Kidney epithelial cell (primary cell): ENCODE measurements around the gene SORCS3. TPM values are rescaled to one million over a fixed set of nuclear protein-coding genes. Genes with fewer than 3 reads are reported as not detected.

Experiments
- DNase-seq: peaks from one replicate; pipeline ENCODE4 v3.0.0-alpha.2; 2010; ENCODE audit warnings: low read depth
- H3K27me3 ChIP-seq: 2 replicates; pipeline ENCODE4 v1.6.0; 2011; ENCODE audit warnings: low read length; ENCODE audit not compliant: control insufficient read depth, insufficient read depth
- H3K36me3 ChIP-seq: 2 replicates; pipeline ENCODE4 v1.5.1; 2011; ENCODE audit warnings: low read length; ENCODE audit not compliant: control insufficient read depth, insufficient read depth
- H3K4me3 ChIP-seq: 2 replicates; pipeline ENCODE4 v1.5.1; 2011; ENCODE audit warnings: low read depth, mild to moderate bottlenecking, control low read depth, low read length
- CTCF ChIP-seq: IDR thresholded peaks from 2 replicates; pipeline ENCODE4 v1.5.1; 2011; ENCODE audit warnings: mild to moderate bottlenecking, moderate library complexity, low read length, control low read depth, inconsistent platforms; ENCODE audit not compliant: insufficient read depth, poor library complexity, severe bottlenecking
- total RNA-seq: library from RNA; depleted of rRNA; stranded (reverse); fragments of >200 nt; gene quantifications from 2 replicates; pipeline ENCODE4 v1.2.3, GENCODE V29; 2015

Gene SORCS3
- total RNA-seq, 1 donor from 2014 or later: 0.96 TPM

DNA sequence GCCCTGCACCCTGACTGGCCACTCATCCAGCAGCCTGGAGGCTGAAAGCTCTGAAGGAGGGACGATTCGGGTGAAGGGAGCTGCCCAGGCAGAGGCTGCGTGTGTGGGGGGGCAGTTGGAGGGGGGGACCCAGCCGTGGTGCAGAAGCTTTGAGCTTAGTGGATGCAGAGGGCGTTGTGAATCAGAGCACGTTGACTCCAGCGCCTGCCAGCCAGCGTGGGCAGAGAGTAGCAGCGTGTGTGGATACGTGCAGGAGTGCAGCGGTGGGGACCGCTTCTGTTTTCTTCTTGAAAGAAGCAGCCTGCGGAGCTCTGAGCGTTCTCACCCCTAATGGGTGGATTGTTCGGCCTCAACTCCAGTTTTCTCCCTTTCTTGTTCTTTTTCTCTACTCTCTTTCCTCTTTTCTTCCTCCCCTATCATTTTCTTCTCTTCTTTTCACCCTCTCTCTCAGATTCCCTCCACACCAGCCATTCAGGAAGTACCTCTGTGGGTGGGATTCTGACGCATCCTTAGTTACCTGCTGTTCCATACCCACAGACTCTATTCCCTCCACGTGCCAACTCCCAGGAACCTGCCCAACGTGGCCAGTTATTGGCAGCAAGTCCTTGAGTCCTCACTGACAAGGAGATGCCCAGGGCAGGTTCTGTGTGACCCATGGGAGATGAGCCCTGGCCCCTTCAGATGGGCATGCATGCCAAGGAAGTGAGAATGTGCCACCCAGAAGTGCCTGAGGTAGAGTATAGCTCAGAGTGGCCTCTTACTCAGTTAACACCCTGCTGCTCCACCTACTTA is 47.4 kb downstream of the SORCS3 start:
- no peak for DNase-seq
- Histone ChIP-seq H3K4me3 (no peak overlapping the region), H3K27me3 (no peaks in the 10 kb centered on the region), H3K36me3 (no peaks in the 10 kb centered on the region)
- TF ChIP-seq CTCF: no peak

GRCh38 chr10:104689105-104689504 is 48.0 kb downstream of the SORCS3 start:
- no peak for TF ChIP-seq CTCF
- no peak for DNase-seq
- no peaks in the 10 kb centered on the region for H3K27me3 ChIP-seq
- H3K36me3 ChIP-seq: no peaks in the 10 kb centered on the region
- H3K4me3 ChIP-seq: no peak overlapping the region

GRCh38 chr10:104689547-104689946 is 48.5 kb downstream of the SORCS3 start:
- Histone ChIP-seq H3K4me3 (no peak overlapping the region), H3K27me3 (no peaks in the 10 kb centered on the region), H3K36me3 (no peaks in the 10 kb centered on the region)
- DNase-seq: no peak
- TF ChIP-seq CTCF: no peak

DNA sequence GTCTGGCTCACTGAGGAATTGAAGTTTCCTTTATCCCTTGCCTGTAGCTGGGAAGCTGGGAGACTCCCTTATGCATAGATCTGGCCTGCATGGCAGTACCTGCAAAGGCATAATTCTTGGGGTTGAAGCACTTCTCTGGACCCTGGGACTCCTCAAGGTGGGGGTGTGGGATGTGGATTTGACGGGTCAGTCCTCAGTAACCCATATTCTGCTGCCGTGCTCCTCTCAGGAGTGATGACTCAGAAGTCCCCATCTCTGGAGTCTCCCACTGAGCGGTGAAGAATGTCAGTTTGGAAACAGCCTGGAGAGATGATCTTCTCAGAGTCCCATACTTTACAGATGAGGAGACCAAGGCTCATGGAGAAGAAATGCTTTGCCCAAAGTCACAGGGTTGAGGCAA is 49.0 kb downstream of the SORCS3 start:
- no peak overlapping the region for H3K4me3 ChIP-seq
- no peak for DNase-seq
- H3K36me3 ChIP-seq: no peaks in the 10 kb centered on the region
- H3K27me3 ChIP-seq: no peaks in the 10 kb centered on the region
- TF ChIP-seq CTCF: no peak

DNA sequence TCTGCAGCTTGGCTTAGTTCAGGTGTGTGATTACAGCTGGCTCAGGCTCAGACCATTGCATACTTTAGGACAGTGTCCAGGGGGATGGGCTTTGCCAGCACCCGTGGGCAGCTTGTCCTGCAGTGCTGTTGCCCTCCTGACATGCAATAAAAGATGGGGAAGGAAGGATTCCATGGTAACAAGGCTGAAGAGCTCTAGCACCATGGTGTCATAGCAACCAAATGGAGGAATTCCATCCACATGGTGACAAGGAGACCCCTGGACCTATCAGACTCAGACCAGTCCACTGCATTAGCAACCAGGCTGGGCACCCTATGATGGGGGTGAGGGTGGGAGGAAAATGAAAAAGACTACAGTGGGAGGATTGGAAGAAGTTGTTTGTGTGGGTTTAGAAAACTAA is 49.9 kb downstream of the SORCS3 start:
- DNase-seq: no peak
- no peaks in the 10 kb centered on the region for H3K27me3 ChIP-seq
- H3K36me3 ChIP-seq: no peaks in the 10 kb centered on the region

More for the DNA sequence above, 49.9 kb downstream of the SORCS3 start:
- no peak overlapping the region for H3K4me3 ChIP-seq
- TF ChIP-seq CTCF: no peak
